ENCODE measurements around the gene CCDC78. TPM values are rescaled to one million over a fixed set of nuclear protein-coding genes. Genes with fewer than 3 reads are reported as not detected.

CCDC78 gene
- total RNA-seq, 1 donor, result 2.2 TPM

DNA sequence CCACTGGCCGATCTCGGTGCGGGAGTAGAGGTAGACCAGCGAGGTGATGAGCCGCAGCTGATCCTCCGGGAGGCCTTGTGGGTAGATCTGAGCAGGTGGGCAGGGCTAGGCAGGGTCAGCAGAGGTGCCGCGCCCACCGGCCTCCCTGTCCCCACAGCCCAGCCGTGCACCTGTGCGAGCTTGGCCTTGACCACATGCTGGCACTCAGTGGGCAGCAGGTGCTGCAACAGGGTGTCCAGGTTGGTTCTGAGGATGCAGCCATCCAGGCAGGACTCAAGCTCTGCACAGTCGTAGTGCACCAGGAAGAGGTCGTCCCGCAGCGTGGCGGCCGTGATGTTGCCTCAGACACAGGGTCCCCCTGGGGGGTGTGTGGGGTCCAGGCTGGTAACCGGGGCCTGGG is 46.7 kb upstream of the CCDC78 start:
- Histone ChIP-seq H3K4me1 (ENCODE audit: insufficient read depth, low read length) (no peaks in the 10 kb centered on the region), H4K20me1 (ENCODE audit: insufficient read depth, low read length) (no peaks in the 10 kb centered on the region), H2AFZ (ENCODE audit: low read length) (no peak overlapping the region), H3K4me3 (ENCODE audit: insufficient read depth, low read length) (no peak overlapping the region), H3K27me3 (ENCODE audit: insufficient read depth, low read length) (no peaks in the 10 kb centered on the region), H3K4me2 (ENCODE audit: insufficient read depth, low read length) (no peak overlapping the region), H3K27ac (ENCODE audit: low read depth, low read length) (no peak overlapping the region), H3K79me2 (ENCODE audit: insufficient read depth, low read length) (no peaks in the 10 kb centered on the region), H3K36me3 (ENCODE audit: insufficient read depth, low read length) (no peaks in the 10 kb centered on the region), H3K9me3 (ENCODE audit: low read depth, low read length) (no peaks in the 10 kb centered on the region)
- TF ChIP-seq, protein P1, sequence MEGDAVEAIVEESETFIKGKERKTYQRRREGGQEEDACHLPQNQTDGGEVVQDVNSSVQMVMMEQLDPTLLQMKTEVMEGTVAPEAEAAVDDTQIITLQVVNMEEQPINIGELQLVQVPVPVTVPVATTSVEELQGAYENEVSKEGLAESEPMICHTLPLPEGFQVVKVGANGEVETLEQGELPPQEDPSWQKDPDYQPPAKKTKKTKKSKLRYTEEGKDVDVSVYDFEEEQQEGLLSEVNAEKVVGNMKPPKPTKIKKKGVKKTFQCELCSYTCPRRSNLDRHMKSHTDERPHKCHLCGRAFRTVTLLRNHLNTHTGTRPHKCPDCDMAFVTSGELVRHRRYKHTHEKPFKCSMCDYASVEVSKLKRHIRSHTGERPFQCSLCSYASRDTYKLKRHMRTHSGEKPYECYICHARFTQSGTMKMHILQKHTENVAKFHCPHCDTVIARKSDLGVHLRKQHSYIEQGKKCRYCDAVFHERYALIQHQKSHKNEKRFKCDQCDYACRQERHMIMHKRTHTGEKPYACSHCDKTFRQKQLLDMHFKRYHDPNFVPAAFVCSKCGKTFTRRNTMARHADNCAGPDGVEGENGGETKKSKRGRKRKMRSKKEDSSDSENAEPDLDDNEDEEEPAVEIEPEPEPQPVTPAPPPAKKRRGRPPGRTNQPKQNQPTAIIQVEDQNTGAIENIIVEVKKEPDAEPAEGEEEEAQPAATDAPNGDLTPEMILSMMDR (IDR thresholded peaks at IDR 0.05; ENCODE audit: extremely low read depth, low read depth, low read length), result no peak
- DNase-seq (ENCODE audit: insufficient read length, low spot score, missing footprints), result no peak

DNA sequence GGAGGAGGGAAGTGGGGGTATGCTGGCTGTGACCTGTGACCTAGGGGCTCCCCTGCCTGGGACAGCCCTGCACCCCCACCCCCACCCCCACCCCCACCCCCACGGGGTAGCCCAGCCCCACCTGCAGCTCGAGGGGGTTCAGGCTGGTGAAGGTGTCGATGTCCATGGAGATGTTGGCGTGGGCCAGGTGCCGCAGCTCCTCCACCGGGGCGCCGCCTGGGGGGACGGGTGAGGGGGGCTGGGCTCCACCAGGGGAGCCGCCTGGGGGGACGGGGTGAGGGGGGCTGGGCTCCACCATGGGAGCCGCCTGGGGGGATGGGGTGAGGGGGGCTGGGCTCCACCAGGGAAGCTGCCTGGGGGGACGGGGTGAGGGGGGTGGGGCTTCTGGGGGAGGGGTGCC is 44.2 kb upstream of the CCDC78 start:
- Histone ChIP-seq H4K20me1 (ENCODE audit: insufficient read depth, low read length) (no peaks in the 10 kb centered on the region), H3K9me3 (ENCODE audit: low read depth, low read length) (no peaks in the 10 kb centered on the region), H3K79me2 (ENCODE audit: insufficient read depth, low read length) (no peaks in the 10 kb centered on the region), H3K27me3 (ENCODE audit: insufficient read depth, low read length) (no peaks in the 10 kb centered on the region), H3K4me1 (ENCODE audit: insufficient read depth, low read length) (no peaks in the 10 kb centered on the region), H3K4me3 (ENCODE audit: insufficient read depth, low read length) (no peak overlapping the region), H3K4me2 (ENCODE audit: insufficient read depth, low read length) (no peak overlapping the region), H3K36me3 (ENCODE audit: insufficient read depth, low read length) (no peaks in the 10 kb centered on the region), H3K27ac (ENCODE audit: low read depth, low read length) (no peak overlapping the region), H2AFZ (ENCODE audit: low read length) (no peak overlapping the region)
- TF ChIP-seq, protein P1 (IDR thresholded peaks at IDR 0.05; ENCODE audit: extremely low read depth, low read depth, low read length), result no peak
- DNase-seq (ENCODE audit: insufficient read length, low spot score, missing footprints), result no peak

DNA sequence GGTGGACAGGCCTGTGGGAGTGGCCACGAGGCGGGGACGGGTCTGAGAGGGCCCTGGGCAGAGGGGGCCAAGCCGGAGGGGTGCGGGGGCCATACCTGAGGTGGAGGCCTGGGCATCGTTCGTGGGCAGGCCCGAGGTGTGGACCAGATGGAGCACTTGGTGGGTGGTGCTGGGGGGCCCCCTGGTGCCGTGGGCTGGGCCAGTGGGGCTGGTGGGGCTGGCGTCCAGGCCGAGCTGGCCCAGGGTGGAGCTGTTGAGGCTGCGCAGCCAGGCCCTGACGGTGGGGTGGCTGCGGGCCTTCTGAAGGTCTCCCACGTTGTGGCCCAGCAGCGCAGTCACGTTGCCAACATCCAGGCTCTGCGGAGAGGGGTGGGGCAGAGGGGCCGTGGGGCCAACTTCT is 43.7 kb upstream of the CCDC78 start:
- Histone ChIP-seq H2AFZ (ENCODE audit: low read length) (no peak overlapping the region), H3K4me3 (ENCODE audit: insufficient read depth, low read length) (no peak overlapping the region), H3K27ac (ENCODE audit: low read depth, low read length) (no peak overlapping the region), H3K27me3 (ENCODE audit: insufficient read depth, low read length) (no peaks in the 10 kb centered on the region), H3K4me1 (ENCODE audit: insufficient read depth, low read length) (no peaks in the 10 kb centered on the region), H3K79me2 (ENCODE audit: insufficient read depth, low read length) (no peaks in the 10 kb centered on the region), H3K4me2 (ENCODE audit: insufficient read depth, low read length) (no peak overlapping the region), H4K20me1 (ENCODE audit: insufficient read depth, low read length) (no peaks in the 10 kb centered on the region), H3K9me3 (ENCODE audit: low read depth, low read length) (no peaks in the 10 kb centered on the region), H3K36me3 (ENCODE audit: insufficient read depth, low read length) (no peaks in the 10 kb centered on the region)
- no peak for DNase-seq (ENCODE audit: insufficient read length, low spot score, missing footprints)
- TF ChIP-seq, protein P1 (IDR thresholded peaks at IDR 0.05; ENCODE audit: extremely low read depth, low read depth, low read length), result no peak

DNA sequence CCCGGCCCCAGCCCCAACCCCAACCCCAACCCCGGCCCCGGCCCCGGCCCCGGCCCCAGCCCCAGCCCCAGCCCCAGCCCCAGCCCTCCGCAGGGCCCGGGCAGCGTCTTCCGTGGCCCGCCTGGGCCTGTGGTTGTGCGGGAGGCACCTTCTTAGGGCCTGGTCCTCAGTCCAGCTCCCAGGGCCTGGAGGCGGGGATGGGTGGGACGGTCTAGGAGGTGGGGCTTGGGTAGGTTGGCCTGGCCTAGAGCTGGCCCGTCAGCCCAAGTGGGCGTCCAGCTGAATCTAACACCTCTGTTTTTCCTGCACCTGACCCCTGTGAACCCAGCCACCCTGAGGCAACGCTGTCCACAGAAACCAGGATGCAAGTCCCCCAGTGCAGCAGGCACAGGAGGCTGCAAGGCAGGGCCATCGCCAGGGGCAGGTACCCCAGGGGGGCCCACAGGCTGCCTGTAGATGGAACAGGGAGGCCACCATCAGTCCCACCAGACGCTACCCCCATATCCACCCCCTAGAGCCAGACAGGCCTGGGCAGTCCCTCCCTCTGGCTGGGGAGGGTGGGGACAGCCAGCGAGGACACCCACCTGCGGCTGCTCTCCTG is 43.0 kb upstream of the CCDC78 start:
- Histone ChIP-seq H3K79me2 (ENCODE audit: insufficient read depth, low read length) (no peaks in the 10 kb centered on the region), H3K27me3 (ENCODE audit: insufficient read depth, low read length) (no peaks in the 10 kb centered on the region), H3K4me1 (ENCODE audit: insufficient read depth, low read length) (no peaks in the 10 kb centered on the region), H2AFZ (ENCODE audit: low read length) (no peak overlapping the region), H4K20me1 (ENCODE audit: insufficient read depth, low read length) (no peaks in the 10 kb centered on the region), H3K27ac (ENCODE audit: low read depth, low read length) (no peak overlapping the region), H3K4me3 (ENCODE audit: insufficient read depth, low read length) (no peak overlapping the region), H3K9me3 (ENCODE audit: low read depth, low read length) (no peaks in the 10 kb centered on the region), H3K4me2 (ENCODE audit: insufficient read depth, low read length) (no peak overlapping the region), H3K36me3 (ENCODE audit: insufficient read depth, low read length) (no peaks in the 10 kb centered on the region)
- DNase-seq (ENCODE audit: insufficient read length, low spot score, missing footprints), result no peak
- TF ChIP-seq, protein P1 (IDR thresholded peaks at IDR 0.05; ENCODE audit: extremely low read depth, low read depth, low read length), result no peak
